GM12878 (cell line): ENCODE measurements around the gene TMPRSS4. TPM values are rescaled to one million over a fixed set of nuclear protein-coding genes. Genes with fewer than 3 reads are reported as not detected.

Experiments used
- ASH2L ChIP-seq: fragments of 300-600, 200-600 bp; sonication (generic); IDR thresholded peaks from 2 replicates; pipeline ENCODE4 v1.6.1; 2017; ENCODE audit warnings: low read depth, mild to moderate bottlenecking, borderline replicate concordance
- ATF7 ChIP-seq: fragments of 450-650 bp; IDR thresholded peaks from 2 replicates; pipeline ENCODE4 v1.6.1; 2016; ENCODE audit warnings: low read depth, mild to moderate bottlenecking
- BCL11A ChIP-seq: IDR thresholded peaks from 2 replicates; pipeline ENCODE4 v1.6.1; 2011; ENCODE audit warnings: low read depth, low read length
- BRCA1 ChIP-seq: IDR thresholded peaks from 2 replicates; pipeline ENCODE4 v1.6.1; 2011; ENCODE audit warnings: low read depth, low read length, improper control_type of control experiment
- CREB1 ChIP-seq: IDR thresholded peaks from 2 replicates; pipeline ENCODE4 v1.6.1; 2012; ENCODE audit warnings: low read depth, mild to moderate bottlenecking, inconsistent platforms
- EED ChIP-seq: sonication (generic); IDR thresholded peaks from 2 replicates; pipeline ENCODE4 v1.6.1; 2016; ENCODE audit warnings: antibody characterized with exemption, low read depth
- ELK1 ChIP-seq: IDR thresholded peaks from 2 replicates; pipeline ENCODE4 v1.6.1; 2012; ENCODE audit warnings: low read depth, low read length, improper control_type of control experiment
- IKZF1 ChIP-seq: fragments of 450-650 bp; conservative IDR thresholded peaks from 2 replicates; pipeline ENCODE4 v1.6.1; 2017; ENCODE audit warnings: antibody characterized with exemption, mild to moderate bottlenecking
- IKZF2 ChIP-seq, 2 experiments: fragments of 450-650 bp; IDR thresholded peaks; 2 replicates each; pipeline ENCODE4 v1.6.1; 2017; ENCODE audit warnings: mild to moderate bottlenecking in 2 of 2, moderate library complexity in 2 of 2
- JUNB ChIP-seq: IDR thresholded peaks from 2 replicates; pipeline ENCODE4 v1.6.1; 2016; ENCODE audit warnings: antibody characterized with exemption, mild to moderate bottlenecking
- MTA2 ChIP-seq: fragments of 450-650 bp; IDR thresholded peaks from 2 replicates; pipeline ENCODE4 v1.6.1; 2016; ENCODE audit warnings: low read depth, mild to moderate bottlenecking, moderate library complexity
- NFIC ChIP-seq: IDR thresholded peaks from 2 replicates; pipeline ENCODE4 v1.6.1; 2012; ENCODE audit warnings: low read depth, mild to moderate bottlenecking, inconsistent platforms, low read length, moderate library complexity
- NR2F1 ChIP-seq: fragments of 450-650 bp; conservative IDR thresholded peaks from 2 replicates; pipeline ENCODE4 v1.6.1; 2017; ENCODE audit warnings: mild to moderate bottlenecking
- PKNOX1 ChIP-seq: fragments of 450-650 bp; IDR thresholded peaks from 2 replicates; pipeline ENCODE4 v1.6.1; 2016; ENCODE audit warnings: mild to moderate bottlenecking
- RELA ChIP-seq: fragments of 450-650 bp; IDR thresholded peaks from 2 replicates; pipeline ENCODE4 v1.8.0; 2014; ENCODE audit warnings: borderline replicate concordance; ENCODE audit not compliant: partially characterized antibody
- RELB ChIP-seq: fragments of 450-650 bp; IDR thresholded peaks from 2 replicates; pipeline ENCODE4 v1.6.1; 2017; ENCODE audit warnings: low read depth, mild to moderate bottlenecking, moderate library complexity
- SKIL ChIP-seq: fragments of 450-650 bp; IDR thresholded peaks from 2 replicates; pipeline ENCODE4 v1.6.1; 2017; ENCODE audit warnings: mild to moderate bottlenecking, low read depth, inconsistent platforms; ENCODE audit not compliant: poor library complexity, severe bottlenecking
- polyA plus RNA-seq, 11 experiments: library from polyadenylated mRNA; depleted of rRNA in 4 of 11; unstranded in 6 of 11; stranded (reverse) in 5 of 11; fragments of >200 nt; fragmentation: Nextera tagmentation in 4 of 11; fragmentation: Illumina TruSeq in 1 of 11; extraction: Ambion mirVana in 4 of 11; extraction: Trizol in 1 of 11; gene quantifications; 1 replicate in 1 of 11; 2 replicates in 10 of 11; pipeline versions ENCODE4 v1.2.1 to v1.2.3, GENCODE V29; 2011 to 2016; ENCODE audit warnings: inconsistent platforms in 2 of 11, missing spikeins in 2 of 11, low read depth in 1 of 11
- total RNA-seq, 4 experiments: library from RNA; depleted of rRNA in 3 of 4; stranded (reverse); fragments of >200 nt in 3 of 4; fragmentation: Illumina TruSeq in 1 of 4; extraction: Trizol in 1 of 4; gene quantifications; 2 replicates each; pipeline versions ENCODE4 v1.2.1 to v1.2.3, GENCODE V29; 2013 to 2021
- TF ChIP-seq, protein P1 (sequence below): IDR thresholded peaks from 2 replicates; pipeline ENCODE4 v1.6.1; 2012; ENCODE audit warnings: mild to moderate bottlenecking, low read depth, low read length
- TF ChIP-seq, protein P2 (sequence below): IDR thresholded peaks from 2 replicates; pipeline ENCODE4 v1.6.1; 2011; ENCODE audit warnings: low read depth, mild to moderate bottlenecking, low read length, moderate library complexity, borderline replicate concordance; ENCODE audit errors: extremely low read depth

Gene TMPRSS4
- total and polyA plus RNA-seq, 10 of the 15 experiments (the other 5 are each of a cell fraction or from before 2014, with no cell fraction given): 0.14 to 0.26 TPM; not detected in 8

DNA sequence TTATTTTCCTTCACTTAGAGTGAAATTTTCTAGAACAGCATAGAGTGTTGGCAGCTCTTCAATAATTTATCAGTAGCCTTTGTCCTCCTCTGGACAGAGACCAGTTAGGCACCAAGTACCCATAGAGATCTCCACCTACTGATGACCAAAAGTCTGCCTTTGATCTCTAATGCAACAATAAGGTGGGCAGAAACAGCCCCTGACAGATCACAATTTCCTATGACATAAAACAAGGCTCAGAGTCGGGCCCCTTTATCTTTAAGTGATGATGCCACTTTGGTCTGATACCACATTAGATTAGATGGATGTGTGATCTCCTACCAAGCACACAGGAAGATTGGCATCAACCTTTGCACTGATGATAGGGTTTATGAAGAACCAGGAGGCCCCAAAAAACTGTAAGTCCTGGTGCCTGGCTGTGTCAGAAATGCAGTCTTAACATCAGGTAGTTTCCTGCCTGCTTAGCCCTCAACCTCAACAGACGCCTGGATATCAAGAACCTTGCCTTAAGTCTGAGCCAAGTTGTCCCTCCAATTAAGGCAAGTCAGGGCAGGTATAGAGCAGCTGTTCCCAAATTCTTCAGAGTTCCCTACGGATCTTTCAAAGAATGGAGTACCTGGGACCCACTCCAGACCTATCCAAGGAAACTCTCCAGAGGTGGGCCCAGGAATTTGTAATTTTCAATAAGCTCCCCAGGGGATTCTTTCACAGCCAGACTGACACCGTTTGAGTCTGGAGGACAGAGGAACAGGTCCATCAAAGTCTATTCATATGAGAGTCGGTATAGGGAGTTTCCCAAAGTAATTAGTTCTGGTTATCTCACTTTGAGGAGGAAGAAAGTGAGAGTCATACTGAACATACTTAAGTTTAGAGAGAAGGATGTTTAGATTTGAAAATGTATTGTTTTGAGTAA is 30.6 kb upstream of the TMPRSS4 start (continued):
- no peak for TF ChIP-seq ASH2L
- TF ChIP-seq, protein P1, sequence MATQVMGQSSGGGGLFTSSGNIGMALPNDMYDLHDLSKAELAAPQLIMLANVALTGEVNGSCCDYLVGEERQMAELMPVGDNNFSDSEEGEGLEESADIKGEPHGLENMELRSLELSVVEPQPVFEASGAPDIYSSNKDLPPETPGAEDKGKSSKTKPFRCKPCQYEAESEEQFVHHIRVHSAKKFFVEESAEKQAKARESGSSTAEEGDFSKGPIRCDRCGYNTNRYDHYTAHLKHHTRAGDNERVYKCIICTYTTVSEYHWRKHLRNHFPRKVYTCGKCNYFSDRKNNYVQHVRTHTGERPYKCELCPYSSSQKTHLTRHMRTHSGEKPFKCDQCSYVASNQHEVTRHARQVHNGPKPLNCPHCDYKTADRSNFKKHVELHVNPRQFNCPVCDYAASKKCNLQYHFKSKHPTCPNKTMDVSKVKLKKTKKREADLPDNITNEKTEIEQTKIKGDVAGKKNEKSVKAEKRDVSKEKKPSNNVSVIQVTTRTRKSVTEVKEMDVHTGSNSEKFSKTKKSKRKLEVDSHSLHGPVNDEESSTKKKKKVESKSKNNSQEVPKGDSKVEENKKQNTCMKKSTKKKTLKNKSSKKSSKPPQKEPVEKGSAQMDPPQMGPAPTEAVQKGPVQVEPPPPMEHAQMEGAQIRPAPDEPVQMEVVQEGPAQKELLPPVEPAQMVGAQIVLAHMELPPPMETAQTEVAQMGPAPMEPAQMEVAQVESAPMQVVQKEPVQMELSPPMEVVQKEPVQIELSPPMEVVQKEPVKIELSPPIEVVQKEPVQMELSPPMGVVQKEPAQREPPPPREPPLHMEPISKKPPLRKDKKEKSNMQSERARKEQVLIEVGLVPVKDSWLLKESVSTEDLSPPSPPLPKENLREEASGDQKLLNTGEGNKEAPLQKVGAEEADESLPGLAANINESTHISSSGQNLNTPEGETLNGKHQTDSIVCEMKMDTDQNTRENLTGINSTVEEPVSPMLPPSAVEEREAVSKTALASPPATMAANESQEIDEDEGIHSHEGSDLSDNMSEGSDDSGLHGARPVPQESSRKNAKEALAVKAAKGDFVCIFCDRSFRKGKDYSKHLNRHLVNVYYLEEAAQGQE: no peak
- peak; percentile 83 for TF ChIP-seq IKZF1
- peak; percentile 50; the same call in 1 of the 2 replicates for TF ChIP-seq NR2F1
- no peak for TF ChIP-seq CREB1
- peak; percentile 67 for TF ChIP-seq NFIC
- TF ChIP-seq, protein P2, sequence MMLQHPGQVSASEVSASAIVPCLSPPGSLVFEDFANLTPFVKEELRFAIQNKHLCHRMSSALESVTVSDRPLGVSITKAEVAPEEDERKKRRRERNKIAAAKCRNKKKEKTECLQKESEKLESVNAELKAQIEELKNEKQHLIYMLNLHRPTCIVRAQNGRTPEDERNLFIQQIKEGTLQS: no peak
- peak; percentile 85 for TF ChIP-seq MTA2
- no peak for TF ChIP-seq ELK1
- peak; percentile 35; the same call in 1 of the 2 replicates for TF ChIP-seq BCL11A
- peak; percentile 39; the same call in 1 of the 2 replicates for TF ChIP-seq ATF7
- TF ChIP-seq SKIL: peak; percentile 85
- TF ChIP-seq JUNB: peak; percentile 76
- TF ChIP-seq BRCA1: no peak
- peak; percentile 52; the same call in 1 of the 2 replicates for TF ChIP-seq EED
- TF ChIP-seq PKNOX1: peak; percentile 65
- TF ChIP-seq RELA: peak; percentile 57
- TF ChIP-seq IKZF2 (IDR thresholded peaks at IDR 0.05): peak; percentile 73 to 81
- TF ChIP-seq RELB: peak; percentile 86
